Activated T-helper 2 cell treated with anti-CD3 and anti-CD28 coated beads, Interferon-gamma antibody, Interleukin-2, Interleukin-4, amounts not matched to agents 10 μg/mL and 5 μg/mL and 100 μg/mL, durations not matched to agents 14 hours and 24 hours and 36 hours (primary cell): ENCODE measurements around the gene SKAP1. TPM values are rescaled to one million over a fixed set of nuclear protein-coding genes. Genes with fewer than 3 reads are reported as not detected.
A peak's percentile ranks its signal among the peaks of the same experiment; 100 is the strongest.
"Not testable (repeated sequence)": the region's sequence is repeated elsewhere in the genome, so short reads cannot be mapped to it uniquely, and the experiment has no call there.

ENCODE experiments used
- DNase-seq: peaks from one replicate; pipeline ENCODE4 v3.0.0; 2021; ENCODE audit warnings: low spot score
- H3K27ac Mint-ChIP-seq: one replicate; pipeline ENCODE4 v1.8.0; 2021; ENCODE audit warnings: mixed read lengths
- H3K27me3 Mint-ChIP-seq: one replicate; pipeline ENCODE4 v1.8.0; 2021; ENCODE audit warnings: low read depth, mixed read lengths
- H3K36me3 Mint-ChIP-seq: one replicate; pipeline ENCODE4 v1.8.0; 2021; ENCODE audit warnings: low read depth, mixed read lengths
- H3K4me1 Mint-ChIP-seq: one replicate; pipeline ENCODE4 v1.8.0; 2021; ENCODE audit warnings: low read depth, mixed read lengths
- H3K4me3 Mint-ChIP-seq: one replicate; pipeline ENCODE4 v1.8.0; 2021; ENCODE audit warnings: low read depth, mild to moderate bottlenecking, moderate library complexity, mixed read lengths
- H3K9me3 Mint-ChIP-seq: one replicate; pipeline ENCODE4 v1.8.0; 2021; ENCODE audit warnings: mixed read lengths
- intact Hi-C: fragments of 100-400 bp; cut with micrococcal nuclease; formaldehyde crosslinking; loops from one replicate; pipeline ENCODE4 v1.15.1; 2023
- total RNA-seq: library from RNA; stranded (reverse); gene quantifications from 2 replicates; pipeline ENCODE4 v1.2.3, GENCODE V29; 2022

The SKAP1 gene
- total RNA-seq, 1 donor from 2014 or later = 60.5 TPM

DNA sequence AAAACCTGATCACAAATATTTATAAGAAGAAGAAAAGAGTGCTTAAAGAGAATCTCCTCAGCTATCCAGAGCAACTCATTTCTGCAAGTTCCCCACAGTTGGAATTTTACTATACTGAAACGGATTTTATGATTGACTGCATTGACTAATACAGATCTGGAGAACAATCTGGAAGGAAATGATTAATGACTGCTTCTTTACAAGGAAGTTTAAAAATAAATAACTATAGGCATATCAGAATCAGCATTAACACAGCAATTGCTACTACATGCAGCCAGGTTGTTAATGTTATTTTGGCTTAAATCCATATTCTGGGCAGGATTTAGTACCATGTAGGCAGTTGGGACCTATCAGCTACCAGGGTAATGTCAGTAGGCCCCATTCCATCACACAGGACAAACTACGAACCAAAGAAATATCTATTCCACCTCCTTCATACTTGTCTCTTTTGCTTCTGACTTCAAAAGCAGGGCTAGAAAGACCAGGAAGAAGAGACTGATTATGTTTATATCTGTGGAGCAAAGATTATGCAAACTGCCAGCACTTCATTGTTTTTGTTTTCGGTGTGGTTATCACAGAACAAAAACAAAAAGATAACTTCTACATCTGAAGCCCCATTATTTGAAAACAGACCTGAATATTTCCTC lies 3.9 kb downstream of the SKAP1 start:
- H3K36me3 Mint-ChIP-seq = peaks cover 36% of the 10 kb centered on the region
- H3K4me1 Mint-ChIP-seq = peaks cover 64% of the 10 kb centered on the region
- no peak for DNase-seq
- peak overlapping the region; percentile 97 for H3K4me3 Mint-ChIP-seq
- H3K27ac Mint-ChIP-seq = peak overlapping the region; percentile 93
- intact Hi-C loops = no loop called here
- no peaks in the 10 kb centered on the region for H3K27me3 Mint-ChIP-seq
- no peaks in the 10 kb centered on the region for H3K9me3 Mint-ChIP-seq

DNA sequence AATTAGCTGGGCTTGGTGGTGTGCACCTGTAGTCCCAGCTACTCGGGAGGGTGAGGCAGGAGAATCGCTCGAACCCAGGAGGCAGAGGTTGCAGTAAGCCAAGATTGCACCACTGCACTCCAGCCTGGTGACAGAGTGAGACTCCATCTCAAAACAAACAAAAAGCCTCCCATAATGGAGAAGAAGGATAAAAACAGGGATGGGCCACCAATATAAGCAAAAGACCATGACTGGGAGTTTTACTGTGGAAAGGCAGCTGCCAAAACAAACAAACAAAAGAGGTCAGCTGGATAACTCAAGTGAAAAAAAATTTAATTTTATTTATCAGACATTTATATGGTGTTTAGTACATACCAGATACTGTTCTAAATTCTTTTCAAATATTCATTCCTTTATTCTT lies 8.0 kb downstream of the SKAP1 start:
- H3K27me3 Mint-ChIP-seq, H3K4me3 Mint-ChIP-seq, intact Hi-C loops, DNase-seq, H3K9me3 Mint-ChIP-seq, H3K27ac Mint-ChIP-seq: not testable (repeated sequence)
- Mint-ChIP-seq H3K36me3 (peaks cover 45% of the 10 kb centered on the region), H3K4me1 (peaks cover 54% of the 10 kb centered on the region)

DNA sequence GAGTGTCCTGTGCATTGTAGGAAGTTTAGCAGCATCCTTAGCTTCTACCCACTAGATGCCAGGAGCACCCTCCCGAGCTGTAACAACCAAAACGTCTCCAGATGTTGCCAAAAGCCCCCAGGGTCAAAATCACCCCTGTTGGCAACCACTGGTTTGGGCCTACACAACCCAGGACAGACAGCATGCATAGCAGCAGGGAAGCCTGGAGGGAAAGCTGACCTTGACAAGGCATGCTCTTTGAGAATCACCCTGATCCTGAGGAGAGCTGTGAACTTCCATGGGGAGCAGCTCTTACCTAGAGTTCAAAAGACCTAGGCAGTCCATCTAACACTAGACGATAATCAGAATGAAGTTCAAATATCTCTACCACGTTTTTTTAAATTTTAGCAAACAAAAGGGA lies 9.2 kb downstream of the SKAP1 start:
- intact Hi-C loops = no loop called here
- H3K36me3 Mint-ChIP-seq = peaks cover 36% of the 10 kb centered on the region
- H3K4me3 Mint-ChIP-seq = no peak overlapping the region
- H3K9me3 Mint-ChIP-seq = no peaks in the 10 kb centered on the region
- H3K27ac Mint-ChIP-seq = no peak overlapping the region
- no peaks in the 10 kb centered on the region for H3K27me3 Mint-ChIP-seq
- H3K4me1 Mint-ChIP-seq = peaks cover 51% of the 10 kb centered on the region
- DNase-seq = no peak

GRCh38 chr17:48416971-48417370 lies 13.0 kb downstream of the SKAP1 start:
- Mint-ChIP-seq H3K4me1 (peaks cover 62% of the 10 kb centered on the region), H3K27me3 (no peaks in the 10 kb centered on the region), H3K4me3 (no peak overlapping the region), H3K27ac (peak overlapping the region; percentile 46), H3K9me3 (no peaks in the 10 kb centered on the region), H3K36me3 (peaks cover 40% of the 10 kb centered on the region)
- intact Hi-C loops = loop anchor here (1.0 kb wide), 1 partner anchor 10 kb away; no protein-coding TSS in a partner anchor
- no peak for DNase-seq

- peak overlapping the region; percentile 86 for H3K27ac Mint-ChIP-seq
- no peaks in the 10 kb centered on the region for H3K27me3 Mint-ChIP-seq
- no peaks in the 10 kb centered on the region for H3K9me3 Mint-ChIP-seq
- peak overlapping the region; percentile 19 for H3K4me3 Mint-ChIP-seq
- intact Hi-C loops = loop anchor here (1.0 to 2.0 kb wide), 4 partner anchors 9 to 43 kb away; no protein-coding TSS in a partner anchor
- DNase-seq = no peak
- H3K4me1 Mint-ChIP-seq = peaks cover 66% of the 10 kb centered on the region
- peaks cover 52% of the 10 kb centered on the region for H3K36me3 Mint-ChIP-seq
Observed at GRCh38 chr17:48413613-48414405, 16.2 kb downstream of the SKAP1 start.

GRCh38 chr17:48412841-48413240 lies 17.2 kb downstream of the SKAP1 start:
- Mint-ChIP-seq H3K4me1 (peaks cover 65% of the 10 kb centered on the region), H3K9me3 (no peaks in the 10 kb centered on the region), H3K36me3 (peaks cover 53% of the 10 kb centered on the region), H3K27ac (peak overlapping the region; percentile 64), H3K4me3 (peak overlapping the region; percentile 19), H3K27me3 (no peaks in the 10 kb centered on the region)
- DNase-seq = no peak
- intact Hi-C loops = loop anchor here (1.0 to 2.0 kb wide), 4 partner anchors 10 to 44 kb away; no protein-coding TSS in a partner anchor

- peaks cover 64% of the 10 kb centered on the region for H3K4me1 Mint-ChIP-seq
- H3K27ac Mint-ChIP-seq, intact Hi-C loops, DNase-seq, H3K9me3 Mint-ChIP-seq, H3K4me3 Mint-ChIP-seq, H3K27me3 Mint-ChIP-seq: not testable (repeated sequence)
- peaks cover 62% of the 10 kb centered on the region for H3K36me3 Mint-ChIP-seq
Observed at GRCh38 chr17:48410821-48411220, 19.2 kb downstream of the SKAP1 start.

- Mint-ChIP-seq H3K36me3 (peaks cover 68% of the 10 kb centered on the region), H3K27ac (peak overlapping the region; percentile 29), H3K9me3 (no peaks in the 10 kb centered on the region)
Observed at GRCh38 chr17:48409607-48410006, 20.4 kb downstream of the SKAP1 start.

GRCh38 chr17:48406936-48407567 lies 23.0 kb downstream of the SKAP1 start:
- Mint-ChIP-seq H3K4me3 (peak overlapping the region; percentile 13), H3K27me3 (no peaks in the 10 kb centered on the region), H3K9me3 (no peaks in the 10 kb centered on the region), H3K27ac (peak overlapping the region; percentile 84), H3K4me1 (peaks cover 43% of the 10 kb centered on the region), H3K36me3 (peaks cover 74% of the 10 kb centered on the region)
- intact Hi-C loops = loop anchor here (2.0 kb wide), 1 partner anchor 16 kb away; no protein-coding TSS in a partner anchor
- DNase-seq = no peak

More at GRCh38 chr17:48409607-48410006, 20.4 kb downstream of the SKAP1 start:
- no peaks in the 10 kb centered on the region for H3K27me3 Mint-ChIP-seq
- H3K4me1 Mint-ChIP-seq = peaks cover 56% of the 10 kb centered on the region
- no peak overlapping the region for H3K4me3 Mint-ChIP-seq
- DNase-seq = no peak
- intact Hi-C loops = no loop called here

DNA sequence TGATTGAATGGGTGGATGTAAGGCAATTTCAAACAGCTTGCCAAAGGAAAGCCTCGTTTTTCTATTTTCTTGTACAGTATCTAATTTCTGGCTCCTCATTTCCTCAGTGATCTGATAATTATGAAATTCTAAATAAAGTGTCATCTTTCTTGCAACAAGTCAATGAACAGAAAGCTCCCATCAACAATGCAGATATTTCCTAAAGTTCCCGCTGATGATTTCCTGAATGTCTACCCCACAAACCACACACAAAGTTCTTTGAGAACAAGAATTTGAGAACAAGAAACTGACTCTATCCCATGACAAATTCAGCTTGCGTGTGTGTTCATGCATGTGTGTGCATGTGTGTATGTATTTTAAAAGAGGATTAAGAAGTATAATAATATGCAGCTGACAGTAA lies 35.2 kb downstream of the SKAP1 start:
- no peaks in the 10 kb centered on the region for H3K27me3 Mint-ChIP-seq
- intact Hi-C loops = no loop called here
- H3K4me3 Mint-ChIP-seq = no peak overlapping the region
- peaks cover 51% of the 10 kb centered on the region for H3K36me3 Mint-ChIP-seq
- H3K9me3 Mint-ChIP-seq = no peaks in the 10 kb centered on the region
- no peak for DNase-seq
- H3K4me1 Mint-ChIP-seq = peaks cover 20% of the 10 kb centered on the region
- no peak overlapping the region for H3K27ac Mint-ChIP-seq

GRCh38 chr17:48393283-48393682 lies 36.7 kb downstream of the SKAP1 start:
- peaks cover 51% of the 10 kb centered on the region for H3K36me3 Mint-ChIP-seq
- H3K27ac Mint-ChIP-seq = no peak overlapping the region

GRCh38 chr17:48392857-48393256 lies 37.2 kb downstream of the SKAP1 start:
- intact Hi-C loops = no loop called here
- no peak for DNase-seq
- H3K4me3 Mint-ChIP-seq = no peak overlapping the region
- H3K4me1 Mint-ChIP-seq = peaks cover 22% of the 10 kb centered on the region
- no peaks in the 10 kb centered on the region for H3K9me3 Mint-ChIP-seq
- no peak overlapping the region for H3K27ac Mint-ChIP-seq
- peaks cover 51% of the 10 kb centered on the region for H3K36me3 Mint-ChIP-seq
- H3K27me3 Mint-ChIP-seq = no peaks in the 10 kb centered on the region

More at GRCh38 chr17:48393283-48393682, 36.7 kb downstream of the SKAP1 start:
- no peak for DNase-seq
- Mint-ChIP-seq H3K27me3 (no peaks in the 10 kb centered on the region), H3K9me3 (no peaks in the 10 kb centered on the region), H3K4me3 (no peak overlapping the region), H3K4me1 (peaks cover 22% of the 10 kb centered on the region)
- intact Hi-C loops = no loop called here
